Smooth muscle cell (in vitro differentiated cells): ENCODE results near the gene TRIM14. TPM values are rescaled to one million over a fixed set of nuclear protein-coding genes. Genes with fewer than 3 reads are reported as not detected.

Source experiments
- DNase-seq: peaks from one replicate; lab custom pipeline; 2025; ENCODE audit not compliant: unreplicated experiment; lab: John Stamatoyannopoulos, UW
- H2AFZ ChIP-seq: fragments of 200-600 bp; sonication (generic); 2 replicates; pipeline ENCODE4 v1.6.0; 2016; ENCODE audit warnings: antibody characterized with exemption, low read depth, mild to moderate bottlenecking
- H3F3A ChIP-seq: fragments of 200-600 bp; sonication (generic); 2 replicates; pipeline ENCODE4 v1.6.0; 2017; ENCODE audit warnings: antibody characterized with exemption, low read depth
- H3K27ac ChIP-seq: fragments of 200-600 bp; sonication (generic); 2 replicates; pipeline ENCODE4 v1.5.1; 2016; ENCODE audit warnings: low read depth, mild to moderate bottlenecking
- H3K27me3 ChIP-seq: fragments of 200-600 bp; sonication (generic); 2 replicates; pipeline ENCODE4 v1.6.1; 2016; ENCODE audit warnings: low read depth, mild to moderate bottlenecking
- H3K36me3 ChIP-seq: fragments of 200-600 bp; sonication (generic); 2 replicates; pipeline ENCODE4 v1.5.1; 2016; ENCODE audit warnings: low read depth
- H3K4me1 ChIP-seq: fragments of 200-600 bp; sonication (generic); 2 replicates; pipeline ENCODE4 v1.5.1; 2016; ENCODE audit warnings: low read depth
- H3K4me2 ChIP-seq: fragments of 200-600 bp; sonication (generic); 2 replicates; pipeline ENCODE4 v1.6.0; 2016; ENCODE audit warnings: mild to moderate bottlenecking
- H3K4me3 ChIP-seq: fragments of 200-600 bp; sonication (generic); 2 replicates; pipeline ENCODE4 v1.5.1; 2016; ENCODE audit warnings: mild to moderate bottlenecking
- H3K79me2 ChIP-seq: fragments of 200-600 bp; sonication (generic); 2 replicates; pipeline ENCODE4 v1.6.0; 2016; ENCODE audit warnings: low read depth, mild to moderate bottlenecking
- H3K9ac ChIP-seq: fragments of 200-600 bp; sonication (generic); 2 replicates; pipeline ENCODE4 v1.6.0; 2016; ENCODE audit warnings: low read depth
- H3K9me3 ChIP-seq: fragments of 200-600 bp; sonication (generic); replicated peaks from 2 replicates; pipeline ENCODE4 v1.5.1; 2016; ENCODE audit warnings: low read depth
- H4K20me1 ChIP-seq: fragments of 200-600 bp; sonication (generic); 2 replicates; pipeline ENCODE4 v1.6.0; 2016; ENCODE audit warnings: low read depth
- CTCF ChIP-seq: fragments of 200-600 bp; sonication (generic); IDR thresholded peaks from 2 replicates; pipeline ENCODE4 v1.5.1; 2017; ENCODE audit warnings: borderline replicate concordance, mild to moderate bottlenecking, antibody characterized with exemption; ENCODE audit not compliant: insufficient read depth, poor library complexity, severe bottlenecking
- WGBS: methylation state at CpG from one replicate; pipeline ENCODE4 v1.1.7; 2016; ENCODE audit warnings: low lambda C conversion rate; 5-methylcytosine and 5-hydroxymethylcytosine counted together
- polyA plus RNA-seq: library from polyadenylated mRNA; unstranded; fragments of >200 nt; fragmentation: Nextera tagmentation; extraction: Ambion mirVana; gene quantifications from 2 replicates; pipeline ENCODE4 v1.2.1, GENCODE V29; 2016
- total RNA-seq: library from RNA; depleted of rRNA; stranded (reverse); fragments of >200 nt; gene quantifications from 2 replicates; pipeline ENCODE4 v1.2.3, GENCODE V29; 2014

Gene TRIM14
- total and polyA plus RNA-seq, 2 experiments from 2014 or later = 1.2 to 2.5 TPM

GRCh38 chr9:98050351-98050750, 68.7 kb downstream of the TRIM14 start:
- TF ChIP-seq CTCF = no peak
- Histone ChIP-seq H3K9me3 (no peaks in the 10 kb centered on the region), H3K4me1 (no peaks in the 10 kb centered on the region), H3K4me3 (no peak overlapping the region), H2AFZ (no peak overlapping the region), H3K9ac (no peak overlapping the region), H3K4me2 (no peak overlapping the region), H3K36me3 (no peaks in the 10 kb centered on the region), H4K20me1 (no peaks in the 10 kb centered on the region), H3K79me2 (no peaks in the 10 kb centered on the region), H3K27ac (no peak overlapping the region), H3K27me3 (no peaks in the 10 kb centered on the region), H3F3A (no peaks in the 10 kb centered on the region)
- WGBS = 97% methylated on average over 4 of the region's 4 CpGs
- no peak for DNase-seq

- WGBS = 70% methylated on average over 1 of the region's 1 CpG
Measured at GRCh38 chr9:98049288-98050072, 69.5 kb downstream of the TRIM14 start.

DNA sequence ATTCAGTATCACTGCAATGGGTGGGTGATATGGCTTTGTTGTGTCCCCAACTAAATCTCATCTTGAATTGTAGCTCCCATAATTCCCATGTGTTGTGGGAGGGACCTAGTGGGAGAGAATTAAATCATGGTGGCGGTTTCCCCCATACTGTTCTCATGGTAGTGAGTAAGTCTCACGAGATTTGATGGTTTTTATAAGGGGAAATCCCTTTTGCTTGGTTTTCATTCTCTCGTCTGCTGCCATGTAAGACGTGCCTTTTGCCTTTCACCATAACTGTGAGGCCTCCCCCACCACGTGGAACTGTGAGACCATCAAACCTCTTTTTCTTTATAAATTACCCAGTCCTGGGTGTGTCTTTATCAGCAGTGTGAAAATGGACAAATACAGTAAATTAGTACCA, 72.0 kb downstream of the TRIM14 start:
- no peak for DNase-seq
- H3K4me2 ChIP-seq = no peak overlapping the region
- H3K4me3 ChIP-seq = no peak overlapping the region
- H3K9ac ChIP-seq = no peak overlapping the region
- H3K4me1 ChIP-seq = no peaks in the 10 kb centered on the region
- H3K79me2 ChIP-seq = no peaks in the 10 kb centered on the region
- H2AFZ ChIP-seq = no peak overlapping the region
- no peaks in the 10 kb centered on the region for H3K9me3 ChIP-seq
- TF ChIP-seq CTCF = no peak
- 92% methylated on average over 5 of the region's 5 CpGs for WGBS
- no peaks in the 10 kb centered on the region for H4K20me1 ChIP-seq
- H3K36me3 ChIP-seq = no peaks in the 10 kb centered on the region
- H3F3A ChIP-seq = no peaks in the 10 kb centered on the region
- no peak overlapping the region for H3K27ac ChIP-seq
- no peaks in the 10 kb centered on the region for H3K27me3 ChIP-seq

More at GRCh38 chr9:98049288-98050072, 69.5 kb downstream of the TRIM14 start:
- no peak for TF ChIP-seq CTCF
- Histone ChIP-seq H3K4me3 (no peak overlapping the region), H3K9ac (no peak overlapping the region), H3K27ac (no peak overlapping the region), H2AFZ (no peak overlapping the region), H3K36me3 (no peaks in the 10 kb centered on the region), H4K20me1 (no peaks in the 10 kb centered on the region), H3K9me3 (no peaks in the 10 kb centered on the region), H3F3A (no peaks in the 10 kb centered on the region), H3K27me3 (no peaks in the 10 kb centered on the region), H3K4me1 (no peaks in the 10 kb centered on the region), H3K4me2 (no peak overlapping the region), H3K79me2 (no peaks in the 10 kb centered on the region)
- no peak for DNase-seq

- Histone ChIP-seq H3K4me3 (no peak overlapping the region), H3K4me2 (no peak overlapping the region), H3K9me3 (no peaks in the 10 kb centered on the region)
Measured at GRCh38 chr9:98046180-98046543, 72.9 kb downstream of the TRIM14 start.

More at GRCh38 chr9:98046180-98046543, 72.9 kb downstream of the TRIM14 start:
- no peaks in the 10 kb centered on the region for H3K36me3 ChIP-seq
- WGBS = 94% methylated on average over 9 of the region's 9 CpGs
- H3K79me2 ChIP-seq = no peaks in the 10 kb centered on the region
- H4K20me1 ChIP-seq = no peaks in the 10 kb centered on the region
- H3F3A ChIP-seq = no peaks in the 10 kb centered on the region
- no peak overlapping the region for H3K27ac ChIP-seq
- no peak overlapping the region for H2AFZ ChIP-seq
- H3K9ac ChIP-seq = no peak overlapping the region
- H3K4me1 ChIP-seq = no peaks in the 10 kb centered on the region
- no peaks in the 10 kb centered on the region for H3K27me3 ChIP-seq
- no peak for TF ChIP-seq CTCF
- DNase-seq = no peak
